ENCODE results near the gene ALK. TPM values are rescaled to one million over a fixed set of nuclear protein-coding genes. Genes with fewer than 3 reads are reported as not detected.

The ALK gene
- total RNA-seq, 3 donors from 2014 or later, result not detected

GRCh38 chr2:29526587-29527586 is 394.5 kb downstream of the ALK start:
- H3K9me3 Mint-ChIP-seq, result no peaks in the 10 kb centered on the region
- H3K27me3 Mint-ChIP-seq (ENCODE audit: low read depth), result peaks cover 19% of the 10 kb centered on the region

GRCh38 chr2:29525921-29526320 is 395.5 kb downstream of the ALK start:
- H3K36me3 Mint-ChIP-seq (ENCODE audit: insufficient read depth), result no peaks in the 10 kb centered on the region

More at GRCh38 chr2:29526587-29527586, 394.5 kb downstream of the ALK start:
- H3K4me1 Mint-ChIP-seq (ENCODE audit: low read depth), result peaks cover 4% of the 10 kb centered on the region
- H3K4me3 Mint-ChIP-seq, result no peak overlapping the region
- no peaks in the 10 kb centered on the region for H3K36me3 Mint-ChIP-seq (ENCODE audit: insufficient read depth)
- ATAC-seq (no peak), DNase-seq (no peak)

GRCh38 chr2:29524652-29525051 is 396.7 kb downstream of the ALK start:
- peaks cover 4% of the 10 kb centered on the region for H3K4me1 Mint-ChIP-seq (ENCODE audit: low read depth)
- H3K27me3 Mint-ChIP-seq (ENCODE audit: low read depth), result peaks cover 9% of the 10 kb centered on the region
- H3K9me3 Mint-ChIP-seq, result no peaks in the 10 kb centered on the region
- DNase-seq (no peak), ATAC-seq (no peak)
- no peaks in the 10 kb centered on the region for H3K36me3 Mint-ChIP-seq (ENCODE audit: insufficient read depth)
- no peak overlapping the region for H3K4me3 Mint-ChIP-seq

More at GRCh38 chr2:29525921-29526320, 395.5 kb downstream of the ALK start:
- DNase-seq (no peak), ATAC-seq (no peak)
- no peaks in the 10 kb centered on the region for H3K9me3 Mint-ChIP-seq
- peaks cover 15% of the 10 kb centered on the region for H3K27me3 Mint-ChIP-seq (ENCODE audit: low read depth)
- peaks cover 4% of the 10 kb centered on the region for H3K4me1 Mint-ChIP-seq (ENCODE audit: low read depth)
- H3K4me3 Mint-ChIP-seq, result no peak overlapping the region

- Mint-ChIP-seq H3K9me3 (no peaks in the 10 kb centered on the region), H3K4me3 (no peak overlapping the region), H3K4me1 (ENCODE audit: low read depth) (no peaks in the 10 kb centered on the region), H3K36me3 (ENCODE audit: insufficient read depth) (no peaks in the 10 kb centered on the region), H3K27me3 (ENCODE audit: low read depth) (peaks cover 5% of the 10 kb centered on the region)
- DNase-seq, result no peak
- no peak for ATAC-seq
Measured at GRCh38 chr2:29522951-29523669, 398.3 kb downstream of the ALK start.

- no peak for ATAC-seq
- Mint-ChIP-seq H3K4me1 (ENCODE audit: low read depth) (no peaks in the 10 kb centered on the region), H3K27me3 (ENCODE audit: low read depth) (peaks cover 15% of the 10 kb centered on the region), H3K9me3 (peaks cover 1% of the 10 kb centered on the region), H3K36me3 (ENCODE audit: insufficient read depth) (no peaks in the 10 kb centered on the region), H3K4me3 (no peak overlapping the region)
- DNase-seq, result no peak
Measured at GRCh38 chr2:29520001-29520400, 401.4 kb downstream of the ALK start.

- ATAC-seq, result no peak
- H3K4me1 Mint-ChIP-seq (ENCODE audit: low read depth), result no peaks in the 10 kb centered on the region
- DNase-seq, result no peak
- peaks cover 7% of the 10 kb centered on the region for H3K9me3 Mint-ChIP-seq
- H3K4me3 Mint-ChIP-seq, result no peak overlapping the region
- peaks cover 12% of the 10 kb centered on the region for H3K27me3 Mint-ChIP-seq (ENCODE audit: low read depth)
- H3K36me3 Mint-ChIP-seq (ENCODE audit: insufficient read depth), result no peaks in the 10 kb centered on the region
Measured at GRCh38 chr2:29519338-29519925, 402.0 kb downstream of the ALK start.

- DNase-seq, result no peak
- H3K27me3 Mint-ChIP-seq (ENCODE audit: low read depth), result peaks cover 12% of the 10 kb centered on the region
- H3K4me3 Mint-ChIP-seq, result no peak overlapping the region
- no peaks in the 10 kb centered on the region for H3K4me1 Mint-ChIP-seq (ENCODE audit: low read depth)
- H3K9me3 Mint-ChIP-seq, result peaks cover 9% of the 10 kb centered on the region
- H3K36me3 Mint-ChIP-seq (ENCODE audit: insufficient read depth), result no peaks in the 10 kb centered on the region
- ATAC-seq, result no peak
Measured at GRCh38 chr2:29518646-29519337, 402.6 kb downstream of the ALK start.

- H3K27me3 Mint-ChIP-seq (ENCODE audit: low read depth), result peaks cover 12% of the 10 kb centered on the region
- DNase-seq (no peak), ATAC-seq (no peak)
- peaks cover 9% of the 10 kb centered on the region for H3K9me3 Mint-ChIP-seq
- H3K4me3 Mint-ChIP-seq, result no peak overlapping the region
- H3K4me1 Mint-ChIP-seq (ENCODE audit: low read depth), result no peaks in the 10 kb centered on the region
- no peaks in the 10 kb centered on the region for H3K36me3 Mint-ChIP-seq (ENCODE audit: insufficient read depth)
Measured at GRCh38 chr2:29518010-29518409, 403.4 kb downstream of the ALK start.

GRCh38 chr2:29517413-29517812 is 404.0 kb downstream of the ALK start:
- Mint-ChIP-seq H3K9me3 (peaks cover 9% of the 10 kb centered on the region), H3K36me3 (ENCODE audit: insufficient read depth) (no peaks in the 10 kb centered on the region), H3K4me3 (no peak overlapping the region), H3K4me1 (ENCODE audit: low read depth) (no peaks in the 10 kb centered on the region), H3K27me3 (ENCODE audit: low read depth) (peaks cover 10% of the 10 kb centered on the region)
- DNase-seq, result no peak
- ATAC-seq, result no peak

- H3K4me1 Mint-ChIP-seq (ENCODE audit: low read depth), result no peaks in the 10 kb centered on the region
- H3K9me3 Mint-ChIP-seq, result peaks cover 9% of the 10 kb centered on the region
- H3K27me3 Mint-ChIP-seq (ENCODE audit: low read depth), result peaks cover 10% of the 10 kb centered on the region
- ATAC-seq (no peak), DNase-seq (no peak)
- no peak overlapping the region for H3K4me3 Mint-ChIP-seq
- no peaks in the 10 kb centered on the region for H3K36me3 Mint-ChIP-seq (ENCODE audit: insufficient read depth)
Measured at GRCh38 chr2:29516767-29517166, 404.6 kb downstream of the ALK start.

GRCh38 chr2:29509878-29510277 is 411.5 kb downstream of the ALK start:
- DNase-seq (no peak), ATAC-seq (no peak)
- no peaks in the 10 kb centered on the region for H3K4me1 Mint-ChIP-seq (ENCODE audit: low read depth)
- peaks cover 11% of the 10 kb centered on the region for H3K9me3 Mint-ChIP-seq
- H3K36me3 Mint-ChIP-seq (ENCODE audit: insufficient read depth), result no peaks in the 10 kb centered on the region
- H3K4me3 Mint-ChIP-seq, result no peak overlapping the region
- peaks cover 1% of the 10 kb centered on the region for H3K27me3 Mint-ChIP-seq (ENCODE audit: low read depth)

GRCh38 chr2:29509397-29509796 is 412.0 kb downstream of the ALK start:
- peaks cover 6% of the 10 kb centered on the region for H3K9me3 Mint-ChIP-seq
- no peak for DNase-seq
- H3K36me3 Mint-ChIP-seq (ENCODE audit: insufficient read depth), result no peaks in the 10 kb centered on the region
- H3K4me3 Mint-ChIP-seq, result no peak overlapping the region
- ATAC-seq, result no peak
- H3K4me1 Mint-ChIP-seq (ENCODE audit: low read depth), result no peaks in the 10 kb centered on the region
- peaks cover 6% of the 10 kb centered on the region for H3K27me3 Mint-ChIP-seq (ENCODE audit: low read depth)

GRCh38 chr2:29504746-29505145 is 416.6 kb downstream of the ALK start:
- no peaks in the 10 kb centered on the region for H3K36me3 Mint-ChIP-seq (ENCODE audit: insufficient read depth)
- H3K4me1 Mint-ChIP-seq (ENCODE audit: low read depth), result no peaks in the 10 kb centered on the region
- no peak overlapping the region for H3K4me3 Mint-ChIP-seq
- peaks cover 11% of the 10 kb centered on the region for H3K27me3 Mint-ChIP-seq (ENCODE audit: low read depth)
- DNase-seq (no peak), ATAC-seq (no peak)
- no peaks in the 10 kb centered on the region for H3K9me3 Mint-ChIP-seq

GRCh38 chr2:29502460-29502911 is 418.9 kb downstream of the ALK start:
- peaks cover 13% of the 10 kb centered on the region for H3K27me3 Mint-ChIP-seq (ENCODE audit: low read depth)
- H3K4me1 Mint-ChIP-seq (ENCODE audit: low read depth), result no peaks in the 10 kb centered on the region
- H3K4me3 Mint-ChIP-seq, result no peak overlapping the region
- no peaks in the 10 kb centered on the region for H3K36me3 Mint-ChIP-seq (ENCODE audit: insufficient read depth)
- DNase-seq (no peak), ATAC-seq (no peak)
- no peaks in the 10 kb centered on the region for H3K9me3 Mint-ChIP-seq
